Measurements from ENCODE around the gene PCDHB16. TPM values are rescaled to one million over a fixed set of nuclear protein-coding genes. Genes with fewer than 3 reads are reported as not detected.

Gene PCDHB16
- total RNA-seq, result 10.6 TPM

GRCh38 chr5:141182248-141182647 is at the start of gene PCDHB16:
Gene PCDHB16, plus strand, starts transcription at chr5:141182387. Its CDS starts 173 bp downstream, at chr5:141182560.

GRCh38 chr5:141135030-141135717 is 47.0 kb upstream of the PCDHB16 start, which contains the start of gene PCDHB5:
Gene PCDHB5, plus strand, starts transcription at chr5:141135206. Its CDS starts 229 bp downstream, at chr5:141135435.

GRCh38 chr5:141149812-141150211 is 32.4 kb upstream of the PCDHB16 start, which contains the start of gene PCDHB6:
Gene PCDHB6, plus strand, starts transcription at chr5:141150057. Its CDS starts 201 bp downstream, at chr5:141150258.

GRCh38 chr5:141172381-141173204 is 9.6 kb upstream of the PCDHB16 start, which contains the start of gene PCDHB7:
Gene PCDHB7, plus strand, starts transcription at chr5:141172644. Its CDS starts 192 bp downstream, at chr5:141172836.

GRCh38 chr5:141177577-141178191 is 4.5 kb upstream of the PCDHB16 start, which contains the start of gene PCDHB8:
Gene PCDHB8, plus strand, starts transcription at chr5:141177790. Its CDS starts 245 bp downstream, at chr5:141178035.

GRCh38 chr5:141186897-141187512 is 4.8 kb downstream of the PCDHB16 start, which contains the start of gene PCDHB9:
Gene PCDHB9, plus strand, starts transcription at chr5:141187161. Its CDS starts 158 bp downstream, at chr5:141187319.

GRCh38 chr5:141192110-141192725 is 10.0 kb downstream of the PCDHB16 start, which contains the start of gene PCDHB10:
Gene PCDHB10, plus strand, starts transcription at chr5:141192353. Its CDS starts 200 bp downstream, at chr5:141192553.

GRCh38 chr5:141199359-141200235 is 17.4 kb downstream of the PCDHB16 start, which contains the start of gene PCDHB11:
Gene PCDHB11, plus strand, starts transcription at chr5:141199627. Its CDS starts 148 bp downstream, at chr5:141199775.

GRCh38 chr5:141208478-141208877 is 26.3 kb downstream of the PCDHB16 start, which contains the start of gene PCDHB12:
Gene PCDHB12, plus strand, starts transcription at chr5:141208719. Its CDS starts 189 bp downstream, at chr5:141208908.

GRCh38 chr5:141213656-141214339 is 31.6 kb downstream of the PCDHB16 start, which contains the start of gene PCDHB13:
Gene PCDHB13, plus strand, starts transcription at chr5:141213919. Its CDS starts 205 bp downstream, at chr5:141214124.

GRCh38 chr5:141223112-141223783 is 41.1 kb downstream of the PCDHB16 start, which contains the start of gene PCDHB14:
Gene PCDHB14, plus strand, starts transcription at chr5:141223343. Its CDS starts 163 bp downstream, at chr5:141223506.

Other genes starting within 250 kb of the PCDHB16 start
- 55.1 TPM for gene PCDHAC2, start 215.9 kb upstream of the PCDHB16 start, total RNA-seq
- 0.31 TPM for gene PCDHB1, start 131.0 kb upstream of the PCDHB16 start, total RNA-seq
- 20.3 TPM for gene PCDHB2, start 87.8 kb upstream of the PCDHB16 start, total RNA-seq
- 24.7 TPM for gene PCDHB3, start 81.9 kb upstream of the PCDHB16 start, total RNA-seq
- 11.0 TPM for gene PCDHB4, start 60.6 kb upstream of the PCDHB16 start, total RNA-seq
- 16.3 TPM for gene PCDHB5, start 47.2 kb upstream of the PCDHB16 start, total RNA-seq
- gene PCDHB6, start 32.3 kb upstream of the PCDHB16 start, total RNA-seq, result 5.6 TPM
- 17.8 TPM for gene PCDHB7, start 9.7 kb upstream of the PCDHB16 start, total RNA-seq
- 15.0 TPM for gene PCDHB8, start 4.6 kb upstream of the PCDHB16 start, total RNA-seq
- 11.9 TPM for gene PCDHB9, start 4.8 kb downstream of the PCDHB16 start, total RNA-seq
- 26.3 TPM for gene PCDHB10, start 10.0 kb downstream of the PCDHB16 start, total RNA-seq
- gene PCDHB11, start 17.2 kb downstream of the PCDHB16 start, total RNA-seq, result 24.1 TPM
- 36.9 TPM for gene PCDHB12, start 26.3 kb downstream of the PCDHB16 start, total RNA-seq
- gene PCDHB13, start 31.5 kb downstream of the PCDHB16 start, total RNA-seq, result 29.7 TPM
- gene PCDHB14, start 41.0 kb downstream of the PCDHB16 start, total RNA-seq, result 28.2 TPM
- gene PCDHB15, start 63.0 kb downstream of the PCDHB16 start, total RNA-seq, result 32.9 TPM
- 0.63 TPM for gene SLC25A2, start 121.7 kb downstream of the PCDHB16 start, total RNA-seq
- 77.3 TPM for gene TAF7, start 138.4 kb downstream of the PCDHB16 start, total RNA-seq
- 9.1 TPM for gene PCDHGA1, start 148.1 kb downstream of the PCDHB16 start, total RNA-seq
- 11.9 TPM for gene PCDHGA2, start 156.4 kb downstream of the PCDHB16 start, total RNA-seq
- gene PCDHGA3, start 161.4 kb downstream of the PCDHB16 start, total RNA-seq, result 11.0 TPM
- gene PCDHGB1, start 167.7 kb downstream of the PCDHB16 start, total RNA-seq, result 20.3 TPM
- gene PCDHGA4, start 172.6 kb downstream of the PCDHB16 start, total RNA-seq, result 21.6 TPM
- 21.9 TPM for gene PCDHGB2, start 177.6 kb downstream of the PCDHB16 start, total RNA-seq
- 17.8 TPM for gene PCDHGA5, start 181.8 kb downstream of the PCDHB16 start, total RNA-seq
- gene PCDHGB3, start 187.9 kb downstream of the PCDHB16 start, total RNA-seq, result 31.0 TPM
- gene PCDHGA6, start 191.5 kb downstream of the PCDHB16 start, total RNA-seq, result 29.1 TPM
- 23.8 TPM for gene PCDHGA7, start 200.4 kb downstream of the PCDHB16 start, total RNA-seq
- 35.4 TPM for gene PCDHGB4, start 205.3 kb downstream of the PCDHB16 start, total RNA-seq
- 30.0 TPM for gene PCDHGA8, start 210.2 kb downstream of the PCDHB16 start, total RNA-seq
- gene PCDHGB5, start 215.6 kb downstream of the PCDHB16 start, total RNA-seq, result 41.6 TPM
- gene PCDHGA9, start 220.4 kb downstream of the PCDHB16 start, total RNA-seq, result 38.2 TPM
- gene PCDHGB6, start 225.6 kb downstream of the PCDHB16 start, total RNA-seq, result 35.4 TPM
- gene PCDHGA10, start 230.6 kb downstream of the PCDHB16 start, total RNA-seq, result 36.3 TPM
- 43.5 TPM for gene PCDHGB7, start 235.3 kb downstream of the PCDHB16 start, total RNA-seq
- 40.4 TPM for gene PCDHGA11, start 238.7 kb downstream of the PCDHB16 start, total RNA-seq
- 26.9 TPM for gene PCDHGA12, start 248.1 kb downstream of the PCDHB16 start, total RNA-seq

Data from parietal lobe (tissue), 1 donor.